ENCODE data around the gene NFKB1.

Gene NFKB1

DNA sequence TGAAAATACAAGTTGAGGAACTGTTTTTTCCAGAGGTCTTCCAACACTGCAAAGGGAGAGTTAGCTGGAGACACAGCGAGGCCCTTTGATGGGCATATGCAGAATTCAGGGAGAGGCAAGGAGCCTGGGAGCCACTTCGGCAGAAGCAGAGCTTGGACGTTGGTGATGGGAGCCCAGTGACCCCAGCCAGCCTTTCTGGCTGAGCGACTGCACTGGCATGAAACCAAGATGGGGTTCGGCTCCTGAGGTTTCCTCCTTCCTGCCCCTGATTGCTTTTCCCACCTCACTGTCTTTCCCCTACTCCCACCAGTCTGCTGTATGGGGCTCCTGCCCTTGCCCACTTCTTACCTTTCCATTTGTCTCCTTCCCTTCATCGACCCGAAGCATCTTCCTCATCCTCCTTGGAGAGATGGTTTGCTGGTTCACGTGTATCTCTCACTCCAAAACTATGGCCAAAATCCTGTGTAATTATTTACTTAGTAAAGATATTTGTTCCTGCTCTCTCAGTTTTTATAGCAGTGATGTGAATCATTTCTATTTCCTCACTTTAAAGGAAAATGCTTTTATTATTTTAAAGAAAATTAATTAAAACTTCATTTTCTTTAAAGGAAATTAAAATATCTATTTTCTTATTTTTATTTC is 100.5 kb downstream of the NFKB1 start:
- no peak for DNase-seq (ENCODE audit: low read depth in 1 of 2, low spot score in 1 of 2)
- TF ChIP-seq, protein P1, sequence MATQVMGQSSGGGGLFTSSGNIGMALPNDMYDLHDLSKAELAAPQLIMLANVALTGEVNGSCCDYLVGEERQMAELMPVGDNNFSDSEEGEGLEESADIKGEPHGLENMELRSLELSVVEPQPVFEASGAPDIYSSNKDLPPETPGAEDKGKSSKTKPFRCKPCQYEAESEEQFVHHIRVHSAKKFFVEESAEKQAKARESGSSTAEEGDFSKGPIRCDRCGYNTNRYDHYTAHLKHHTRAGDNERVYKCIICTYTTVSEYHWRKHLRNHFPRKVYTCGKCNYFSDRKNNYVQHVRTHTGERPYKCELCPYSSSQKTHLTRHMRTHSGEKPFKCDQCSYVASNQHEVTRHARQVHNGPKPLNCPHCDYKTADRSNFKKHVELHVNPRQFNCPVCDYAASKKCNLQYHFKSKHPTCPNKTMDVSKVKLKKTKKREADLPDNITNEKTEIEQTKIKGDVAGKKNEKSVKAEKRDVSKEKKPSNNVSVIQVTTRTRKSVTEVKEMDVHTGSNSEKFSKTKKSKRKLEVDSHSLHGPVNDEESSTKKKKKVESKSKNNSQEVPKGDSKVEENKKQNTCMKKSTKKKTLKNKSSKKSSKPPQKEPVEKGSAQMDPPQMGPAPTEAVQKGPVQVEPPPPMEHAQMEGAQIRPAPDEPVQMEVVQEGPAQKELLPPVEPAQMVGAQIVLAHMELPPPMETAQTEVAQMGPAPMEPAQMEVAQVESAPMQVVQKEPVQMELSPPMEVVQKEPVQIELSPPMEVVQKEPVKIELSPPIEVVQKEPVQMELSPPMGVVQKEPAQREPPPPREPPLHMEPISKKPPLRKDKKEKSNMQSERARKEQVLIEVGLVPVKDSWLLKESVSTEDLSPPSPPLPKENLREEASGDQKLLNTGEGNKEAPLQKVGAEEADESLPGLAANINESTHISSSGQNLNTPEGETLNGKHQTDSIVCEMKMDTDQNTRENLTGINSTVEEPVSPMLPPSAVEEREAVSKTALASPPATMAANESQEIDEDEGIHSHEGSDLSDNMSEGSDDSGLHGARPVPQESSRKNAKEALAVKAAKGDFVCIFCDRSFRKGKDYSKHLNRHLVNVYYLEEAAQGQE (IDR thresholded peaks at IDR 0.05; ENCODE audit: insufficient replicate concordance, low read depth): no peak
- TF ChIP-seq, protein P2, sequence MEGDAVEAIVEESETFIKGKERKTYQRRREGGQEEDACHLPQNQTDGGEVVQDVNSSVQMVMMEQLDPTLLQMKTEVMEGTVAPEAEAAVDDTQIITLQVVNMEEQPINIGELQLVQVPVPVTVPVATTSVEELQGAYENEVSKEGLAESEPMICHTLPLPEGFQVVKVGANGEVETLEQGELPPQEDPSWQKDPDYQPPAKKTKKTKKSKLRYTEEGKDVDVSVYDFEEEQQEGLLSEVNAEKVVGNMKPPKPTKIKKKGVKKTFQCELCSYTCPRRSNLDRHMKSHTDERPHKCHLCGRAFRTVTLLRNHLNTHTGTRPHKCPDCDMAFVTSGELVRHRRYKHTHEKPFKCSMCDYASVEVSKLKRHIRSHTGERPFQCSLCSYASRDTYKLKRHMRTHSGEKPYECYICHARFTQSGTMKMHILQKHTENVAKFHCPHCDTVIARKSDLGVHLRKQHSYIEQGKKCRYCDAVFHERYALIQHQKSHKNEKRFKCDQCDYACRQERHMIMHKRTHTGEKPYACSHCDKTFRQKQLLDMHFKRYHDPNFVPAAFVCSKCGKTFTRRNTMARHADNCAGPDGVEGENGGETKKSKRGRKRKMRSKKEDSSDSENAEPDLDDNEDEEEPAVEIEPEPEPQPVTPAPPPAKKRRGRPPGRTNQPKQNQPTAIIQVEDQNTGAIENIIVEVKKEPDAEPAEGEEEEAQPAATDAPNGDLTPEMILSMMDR (IDR thresholded peaks at IDR 0.05; ENCODE audit: insufficient read depth, low read length): no peak
- TF ChIP-seq SPI1 (IDR thresholded peaks at IDR 0.05; ENCODE audit: borderline replicate concordance, low read depth) (no peak), GABPA (IDR thresholded peaks at IDR 0.05; ENCODE audit: low read depth) (no peak), POLR2AphosphoS5 (IDR thresholded peaks at IDR 0.05; ENCODE audit: low read depth) (no peak)
- Histone ChIP-seq H3K27ac (replicated peaks) (no peak overlapping the region), H3K27me3 (ENCODE audit: insufficient read depth, poor library complexity, severe bottlenecking) (no peaks in the 10 kb centered on the region), H3K4me3 (replicated peaks; ENCODE audit: insufficient read depth, low read length) (no peak overlapping the region)

DNA sequence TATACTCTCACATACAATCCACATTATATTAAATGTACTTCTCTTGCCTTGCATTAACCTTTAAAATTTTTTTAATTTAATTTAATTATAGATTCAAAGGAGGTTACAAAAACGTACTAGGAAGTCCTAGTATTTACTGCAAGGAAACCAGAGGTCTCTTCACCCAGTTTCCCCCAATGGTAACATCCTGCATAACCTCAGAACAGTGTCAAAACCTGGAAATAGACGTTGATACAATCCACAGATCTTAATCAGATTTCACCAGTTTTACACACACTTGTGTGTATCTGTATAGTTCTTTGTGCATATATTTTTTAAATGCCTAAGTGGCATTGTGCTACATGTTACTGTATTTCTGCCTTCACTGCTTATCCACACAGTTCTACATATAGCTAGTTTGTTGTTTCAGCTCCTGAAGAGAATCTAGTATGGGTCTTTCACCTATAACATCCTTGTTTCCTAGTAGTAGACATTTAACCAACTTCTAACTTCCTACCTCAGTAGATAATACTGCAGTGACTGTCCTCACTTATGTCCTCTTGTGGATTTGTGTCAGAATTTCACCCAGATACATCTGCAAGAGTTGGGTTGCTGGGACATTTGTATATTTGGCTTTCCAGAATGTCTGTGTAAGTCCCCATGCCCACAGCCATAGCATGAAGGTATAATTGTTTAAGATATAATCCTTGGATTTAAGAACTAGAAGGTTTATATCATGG is 103.2 kb downstream of the NFKB1 start:
- Histone ChIP-seq H3K27ac (replicated peaks) (no peak overlapping the region), H3K27me3 (ENCODE audit: insufficient read depth, poor library complexity, severe bottlenecking) (no peaks in the 10 kb centered on the region), H3K4me3 (replicated peaks; ENCODE audit: insufficient read depth, low read length) (no peak overlapping the region)
- no peak for TF ChIP-seq SPI1 (IDR thresholded peaks at IDR 0.05; ENCODE audit: borderline replicate concordance, low read depth)
- TF ChIP-seq, protein P2 (IDR thresholded peaks at IDR 0.05; ENCODE audit: insufficient read depth, low read length): no peak
- no peak for TF ChIP-seq GABPA (IDR thresholded peaks at IDR 0.05; ENCODE audit: low read depth)
- no peak for TF ChIP-seq POLR2AphosphoS5 (IDR thresholded peaks at IDR 0.05; ENCODE audit: low read depth)
- TF ChIP-seq, protein P1 (IDR thresholded peaks at IDR 0.05; ENCODE audit: insufficient replicate concordance, low read depth): no peak
- DNase-seq (ENCODE audit: low read depth in 1 of 2, low spot score in 1 of 2): no peak

DNA sequence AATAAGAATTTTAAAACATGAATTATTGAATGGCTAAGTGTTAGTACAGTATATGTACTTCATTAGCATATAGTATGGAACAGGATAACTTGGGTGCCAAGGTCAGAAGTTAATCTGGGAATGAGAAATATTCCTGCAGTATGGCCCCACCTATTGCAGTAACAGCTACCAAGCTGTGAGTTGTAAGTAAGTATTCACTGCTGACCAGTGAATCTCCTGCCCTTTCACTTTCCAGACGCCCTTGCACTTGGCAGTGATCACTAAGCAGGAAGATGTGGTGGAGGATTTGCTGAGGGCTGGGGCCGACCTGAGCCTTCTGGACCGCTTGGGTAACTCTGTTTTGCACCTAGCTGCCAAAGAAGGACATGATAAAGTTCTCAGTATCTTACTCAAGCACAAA is 105.1 kb downstream of the NFKB1 start:
- no peak overlapping the region for H3K4me3 ChIP-seq (replicated peaks; ENCODE audit: insufficient read depth, low read length)
- no peak overlapping the region for H3K27ac ChIP-seq (replicated peaks)
- TF ChIP-seq, protein P1 (IDR thresholded peaks at IDR 0.05; ENCODE audit: insufficient replicate concordance, low read depth): no peak
- TF ChIP-seq SPI1 (IDR thresholded peaks at IDR 0.05; ENCODE audit: borderline replicate concordance, low read depth) (no peak), POLR2AphosphoS5 (IDR thresholded peaks at IDR 0.05; ENCODE audit: low read depth) (no peak), GABPA (IDR thresholded peaks at IDR 0.05; ENCODE audit: low read depth) (no peak)
- TF ChIP-seq, protein P2 (IDR thresholded peaks at IDR 0.05; ENCODE audit: insufficient read depth, low read length): no peak
- no peak for DNase-seq (ENCODE audit: low read depth in 1 of 2, low spot score in 1 of 2)
- no peaks in the 10 kb centered on the region for H3K27me3 ChIP-seq (ENCODE audit: insufficient read depth, poor library complexity, severe bottlenecking)
